NB4 (cell line): Measurements from ENCODE around the gene CABLES2.
"Not testable (repeated sequence)": the region's sequence is repeated elsewhere in the genome, so short reads cannot be mapped to it uniquely, and the experiment has no call there.

ENCODE experiments used
- DNase-seq: peaks from one replicate; pipeline ENCODE4 v3.0.0; 2010; ENCODE audit warnings: low read depth
- H3K4me3 ChIP-seq: one replicate; pipeline ENCODE4 v1.5.1; 2011; ENCODE audit warnings: mild to moderate bottlenecking, low read depth, low read length, moderate library complexity
- CTCF ChIP-seq: IDR thresholded peaks from one replicate; pipeline ENCODE4 v1.5.1; 2012; ENCODE audit warnings: low read depth, low read length
- MAX ChIP-seq: IDR thresholded peaks from 2 replicates; pipeline ENCODE4 v1.6.1; 2011; ENCODE audit warnings: low read depth, low read length
- MYC ChIP-seq: IDR thresholded peaks from 2 replicates; pipeline ENCODE4 v1.6.1; 2011; ENCODE audit warnings: low read depth, low read length
- POLR2A ChIP-seq: IDR thresholded peaks from 2 replicates; pipeline ENCODE4 v1.6.1; 2011; ENCODE audit warnings: mild to moderate bottlenecking; ENCODE audit not compliant: insufficient read length; ENCODE audit errors: extremely low read depth

CABLES2 gene

GRCh38 chr20:62377615-62378178 is 29.4 kb downstream of the CABLES2 start:
- no peak overlapping the region for H3K4me3 ChIP-seq
- TF ChIP-seq POLR2A (no peak), MAX (no peak), CTCF (no peak), MYC (no peak)
- no peak for DNase-seq

GRCh38 chr20:62377064-62377461 is 30.0 kb downstream of the CABLES2 start:
- DNase-seq: no peak
- TF ChIP-seq POLR2A (no peak), CTCF (no peak), MYC (no peak), MAX (no peak)
- H3K4me3 ChIP-seq: no peak overlapping the region

GRCh38 chr20:62376112-62377063 is 30.7 kb downstream of the CABLES2 start:
- H3K4me3 ChIP-seq: no peak overlapping the region
- TF ChIP-seq MYC (no peak), MAX (no peak), CTCF (no peak), POLR2A (no peak)
- DNase-seq: no peak

- no peak for TF ChIP-seq MAX
- no peak for TF ChIP-seq CTCF
- TF ChIP-seq MYC: no peak
- TF ChIP-seq POLR2A: no peak
- no peak for DNase-seq
- no peak overlapping the region for H3K4me3 ChIP-seq
Measured at GRCh38 chr20:62374331-62375152, 32.5 kb downstream of the CABLES2 start.

GRCh38 chr20:62373631-62374179 is 33.4 kb downstream of the CABLES2 start:
- H3K4me3 ChIP-seq: not testable (repeated sequence)

More at GRCh38 chr20:62373631-62374179, 33.4 kb downstream of the CABLES2 start:
- not testable (repeated sequence) for DNase-seq
